Natural killer cell (primary cell): ENCODE results near the gene PA2G4. TPM values are rescaled to one million over a fixed set of nuclear protein-coding genes. Genes with fewer than 3 reads are reported as not detected.

Experiments
- ATAC-seq, 3 donors: fragments of 150-1000 bp in 2 of 3; fragments of 200-7000 bp in 1 of 3; cut with Tn5 transposase; 1 replicate in 1 of 3; 2 replicates in 2 of 3; pipeline ENCODE4 v1.10.0; 2021; ENCODE audit warnings: mild to moderate bottlenecking in 2 of 3, moderate library complexity in 2 of 3
- DNase-seq, 2 donors: peaks; one replicate each; pipeline versions ENCODE4 v3.0.0 to v3.0.0-alpha.2; 2013 to 2021; ENCODE audit warnings: mixed read lengths in 1 of 2
- H3K27ac ChIP-seq: one replicate; pipeline ENCODE4 v1.5.1; 2013; ENCODE audit warnings: mild to moderate bottlenecking, low read length
- H3K27me3 ChIP-seq: one replicate; pipeline ENCODE4 v1.6.1; 2013; ENCODE audit warnings: low read length; ENCODE audit not compliant: control insufficient read depth, insufficient read depth
- H3K36me3 ChIP-seq: one replicate; pipeline ENCODE4 v1.6.1; 2013; ENCODE audit warnings: low read length; ENCODE audit not compliant: control insufficient read depth, insufficient read depth
- H3K4me1 ChIP-seq: one replicate; pipeline ENCODE4 v1.6.1; 2013; ENCODE audit warnings: low read length; ENCODE audit not compliant: control insufficient read depth, insufficient read depth
- H3K4me3 ChIP-seq: one replicate; pipeline ENCODE4 v1.5.1; 2013; ENCODE audit warnings: low read length
- H3K9me3 ChIP-seq: one replicate; pipeline ENCODE4 v1.6.1; 2013; ENCODE audit warnings: low read length; ENCODE audit not compliant: control insufficient read depth, insufficient read depth
- H3K27ac Mint-ChIP-seq, 2 donors: one replicate each; pipeline ENCODE4 v1.8.0; 2022; ENCODE audit warnings: mild to moderate bottlenecking in 2 of 2, mixed read lengths in 2 of 2, moderate library complexity in 1 of 2
- H3K27me3 Mint-ChIP-seq, 2 donors: one replicate each; pipeline ENCODE4 v1.8.0; 2022; ENCODE audit warnings: low read depth in 2 of 2, mixed read lengths in 2 of 2
- H3K36me3 Mint-ChIP-seq: one replicate; pipeline ENCODE4 v1.8.0; 2022; ENCODE audit warnings: mixed read lengths
- H3K4me1 Mint-ChIP-seq, 2 donors: one replicate each; pipeline ENCODE4 v1.8.0; 2022; ENCODE audit warnings: mixed read lengths in 2 of 2
- H3K4me3 Mint-ChIP-seq: one replicate; pipeline ENCODE4 v1.8.0; 2022; ENCODE audit warnings: mild to moderate bottlenecking, moderate library complexity, mixed read lengths
- H3K9me3 Mint-ChIP-seq, 2 donors: one replicate each; pipeline ENCODE4 v1.8.0; 2022; ENCODE audit warnings: mixed read lengths in 2 of 2
- CTCF ChIP-seq: fragments of 200-600 bp; IDR thresholded peaks from one replicate; pipeline ENCODE4 v1.8.0; 2022; ENCODE audit warnings: antibody characterized with exemption
- WGBS: methylation state at CpG from one replicate; pipeline ENCODE4 v1.1.7; 2013; ENCODE audit warnings: missing lambda C conversion rate; ENCODE audit not compliant: insufficient coverage; 5-methylcytosine and 5-hydroxymethylcytosine counted together
- intact Hi-C: fragments of 100-400 bp; cut with micrococcal nuclease; formaldehyde crosslinking; loops from one replicate; pipeline ENCODE4 v1.14.2; 2022
- total RNA-seq, 4 donors: library from RNA; stranded (reverse); fragments of 120-200 nt in 1 of 4; gene quantifications; one replicate each; pipeline versions ENCODE4 v1.2.3 to v1.2.4, GENCODE V29; 2013 to 2022

The PA2G4 gene
- total RNA-seq, 3 donors from 2014 or later (not counting 1 experiment from before 2014, with no cell fraction given), result 78.5 to 86.4 (median 79.7) TPM

- H3K36me3 ChIP-seq, result peaks cover 46% of the 10 kb centered on the region
- no peaks in the 10 kb centered on the region for H3K27me3 ChIP-seq
- DNase-seq (no peak), ATAC-seq (no peak)
- Mint-ChIP-seq H3K4me1 (peaks cover 0 to 8% of the 10 kb centered on the region in 2 donors), H3K9me3 (no peaks in the 10 kb centered on the region), H3K36me3 (peaks cover 29% of the 10 kb centered on the region), H3K27me3 (no peaks in the 10 kb centered on the region), H3K27ac (peak overlapping the region in 1 of 2 donors; percentile 36), H3K4me3 (no peak overlapping the region)
- 98% methylated on average over 3 of the region's 3 CpGs for WGBS
- peaks cover 11% of the 10 kb centered on the region for H3K4me1 ChIP-seq
- no peaks in the 10 kb centered on the region for H3K9me3 ChIP-seq
- no peak overlapping the region for H3K4me3 ChIP-seq
- intact Hi-C loops, result no loop called here
- H3K27ac ChIP-seq, result no peak overlapping the region
- TF ChIP-seq CTCF, result no peak
Observed at GRCh38 chr12:56145217-56145616, 40.9 kb downstream of the PA2G4 start.

- H3K9me3 ChIP-seq, result no peaks in the 10 kb centered on the region
- H3K27ac ChIP-seq, result no peak overlapping the region
- intact Hi-C loops, result no loop called here
- Mint-ChIP-seq H3K27ac (no peak overlapping the region), H3K36me3 (peaks cover 19% of the 10 kb centered on the region), H3K4me3 (no peak overlapping the region), H3K9me3 (no peaks in the 10 kb centered on the region), H3K4me1 (peaks cover 6 to 20% of the 10 kb centered on the region in 2 donors), H3K27me3 (no peaks in the 10 kb centered on the region)
- no peak for ATAC-seq
- no peak overlapping the region for H3K4me3 ChIP-seq
- no peak for DNase-seq
- no peaks in the 10 kb centered on the region for H3K27me3 ChIP-seq
- H3K36me3 ChIP-seq, result peaks cover 34% of the 10 kb centered on the region
- H3K4me1 ChIP-seq, result peaks cover 18% of the 10 kb centered on the region
- WGBS, result 93% methylated on average over 10 of the region's 13 CpGs
- TF ChIP-seq CTCF, result no peak
Observed at GRCh38 chr12:56146492-56147460, 42.4 kb downstream of the PA2G4 start.

- H3K9me3 Mint-ChIP-seq, result no peaks in the 10 kb centered on the region
- H3K27ac Mint-ChIP-seq, result peak overlapping the region; percentile 94 to 99
- ATAC-seq (no peak), DNase-seq (peak in 1 of 2 donors; percentile 42)
- Histone ChIP-seq H3K9me3 (no peaks in the 10 kb centered on the region), H3K4me1 (peaks cover 16% of the 10 kb centered on the region), H3K36me3 (no peaks in the 10 kb centered on the region), H3K4me3 (no peak overlapping the region), H3K27ac (no peak overlapping the region), H3K27me3 (no peaks in the 10 kb centered on the region)
- intact Hi-C loops, result loop anchor here (10.0 kb wide), 1 partner anchor 106 kb away; the partner anchor contains the start of gene RPS26
- WGBS, result 0% methylated on average over 1 of the region's 3 CpGs
- TF ChIP-seq CTCF, result no peak
- H3K4me1 Mint-ChIP-seq, result peaks cover 8 to 28% of the 10 kb centered on the region in 2 donors
- no peaks in the 10 kb centered on the region for H3K27me3 Mint-ChIP-seq
- peak overlapping the region; percentile 56 for H3K4me3 Mint-ChIP-seq
- no peaks in the 10 kb centered on the region for H3K36me3 Mint-ChIP-seq
Observed at GRCh38 chr12:56150563-56150962, 46.2 kb downstream of the PA2G4 start.
